GM12873 (cell line): ENCODE results near the gene EVC.

Experiments
- TF ChIP-seq, protein P1 (sequence below): IDR thresholded peaks from 2 replicates; pipeline ENCODE4 v1.5.1; 2012; ENCODE audit warnings: low read depth, mild to moderate bottlenecking, moderate library complexity, low read length, control low read depth; ENCODE audit not compliant: insufficient read depth; ENCODE audit errors: missing control alignments

The EVC gene

DNA sequence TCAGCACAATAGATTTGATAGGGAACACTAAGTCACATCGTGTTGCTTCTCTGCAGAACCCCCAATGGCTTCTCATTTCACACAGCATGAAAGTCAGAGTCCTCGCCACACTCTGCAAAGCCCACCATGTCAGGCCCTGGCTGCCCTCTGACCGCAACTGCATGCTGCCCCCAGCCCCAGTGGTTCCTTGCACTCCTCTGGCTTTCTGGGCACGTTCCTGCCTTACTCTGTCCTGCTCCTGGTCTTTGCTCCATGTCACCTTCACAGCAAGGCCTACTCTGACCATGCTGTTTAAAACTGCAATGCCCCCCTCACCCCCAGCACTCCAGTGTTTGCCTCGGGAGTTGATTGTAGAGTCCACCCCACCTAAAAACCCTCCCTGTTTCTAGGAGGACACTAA is 78.1 kb downstream of the EVC start:
- TF ChIP-seq, protein P1, sequence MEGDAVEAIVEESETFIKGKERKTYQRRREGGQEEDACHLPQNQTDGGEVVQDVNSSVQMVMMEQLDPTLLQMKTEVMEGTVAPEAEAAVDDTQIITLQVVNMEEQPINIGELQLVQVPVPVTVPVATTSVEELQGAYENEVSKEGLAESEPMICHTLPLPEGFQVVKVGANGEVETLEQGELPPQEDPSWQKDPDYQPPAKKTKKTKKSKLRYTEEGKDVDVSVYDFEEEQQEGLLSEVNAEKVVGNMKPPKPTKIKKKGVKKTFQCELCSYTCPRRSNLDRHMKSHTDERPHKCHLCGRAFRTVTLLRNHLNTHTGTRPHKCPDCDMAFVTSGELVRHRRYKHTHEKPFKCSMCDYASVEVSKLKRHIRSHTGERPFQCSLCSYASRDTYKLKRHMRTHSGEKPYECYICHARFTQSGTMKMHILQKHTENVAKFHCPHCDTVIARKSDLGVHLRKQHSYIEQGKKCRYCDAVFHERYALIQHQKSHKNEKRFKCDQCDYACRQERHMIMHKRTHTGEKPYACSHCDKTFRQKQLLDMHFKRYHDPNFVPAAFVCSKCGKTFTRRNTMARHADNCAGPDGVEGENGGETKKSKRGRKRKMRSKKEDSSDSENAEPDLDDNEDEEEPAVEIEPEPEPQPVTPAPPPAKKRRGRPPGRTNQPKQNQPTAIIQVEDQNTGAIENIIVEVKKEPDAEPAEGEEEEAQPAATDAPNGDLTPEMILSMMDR = no peak

DNA sequence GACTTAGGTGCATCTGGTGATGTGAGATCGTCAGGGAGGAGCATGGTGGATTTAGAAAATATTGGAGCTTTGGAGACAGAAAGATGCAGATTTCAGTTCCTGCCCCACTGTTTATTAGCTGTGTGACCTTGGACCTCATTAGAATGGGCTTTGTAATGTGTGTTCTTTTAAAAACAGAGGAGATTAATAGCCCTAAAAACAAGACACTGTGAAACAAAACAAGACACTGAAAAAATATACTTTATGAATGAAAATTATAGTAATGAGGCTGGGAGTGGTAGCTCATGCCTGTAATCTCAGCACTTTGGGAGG is 79.5 kb downstream of the EVC start:
- TF ChIP-seq, protein P1 = no peak

DNA sequence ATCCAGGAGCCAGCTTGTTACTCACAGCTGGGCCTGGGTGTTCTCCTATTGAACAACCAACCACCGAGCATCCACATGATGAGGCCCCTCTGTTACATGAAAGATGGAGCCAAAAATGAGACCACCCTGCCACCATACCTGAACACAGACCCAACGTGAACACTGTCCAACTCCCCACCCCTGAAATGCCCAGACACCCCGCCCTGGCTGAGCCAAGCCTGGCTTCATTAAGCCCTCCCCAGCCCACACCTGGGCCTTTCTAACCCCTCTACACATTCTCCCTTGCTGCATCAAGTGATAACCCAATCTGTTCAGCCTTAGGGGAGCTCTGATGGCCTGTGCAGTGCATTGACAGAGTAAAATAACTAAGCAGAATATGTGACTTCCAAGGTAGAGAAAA is 80.7 kb downstream of the EVC start:
- TF ChIP-seq, protein P1 = no peak

DNA sequence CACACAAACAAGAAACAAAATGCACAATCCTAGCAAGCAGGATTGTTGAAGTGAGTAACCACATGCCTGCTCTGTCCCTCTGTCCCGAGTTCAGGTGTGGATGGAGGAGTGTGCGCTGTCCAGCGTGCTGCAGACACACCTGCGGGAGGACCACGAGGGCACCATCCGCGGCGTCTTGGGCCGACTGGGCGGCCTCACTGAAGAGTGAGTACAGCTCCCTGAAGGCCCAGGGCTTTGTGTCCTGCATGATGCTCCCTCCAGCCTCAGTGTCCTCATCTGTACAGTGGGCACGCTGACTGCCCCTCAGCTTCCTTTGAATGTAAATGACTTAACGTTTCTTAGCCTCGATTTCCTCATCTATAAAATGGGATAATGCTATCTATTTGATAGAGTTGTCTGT is 82.5 kb downstream of the EVC start:
- TF ChIP-seq, protein P1 = no peak

DNA sequence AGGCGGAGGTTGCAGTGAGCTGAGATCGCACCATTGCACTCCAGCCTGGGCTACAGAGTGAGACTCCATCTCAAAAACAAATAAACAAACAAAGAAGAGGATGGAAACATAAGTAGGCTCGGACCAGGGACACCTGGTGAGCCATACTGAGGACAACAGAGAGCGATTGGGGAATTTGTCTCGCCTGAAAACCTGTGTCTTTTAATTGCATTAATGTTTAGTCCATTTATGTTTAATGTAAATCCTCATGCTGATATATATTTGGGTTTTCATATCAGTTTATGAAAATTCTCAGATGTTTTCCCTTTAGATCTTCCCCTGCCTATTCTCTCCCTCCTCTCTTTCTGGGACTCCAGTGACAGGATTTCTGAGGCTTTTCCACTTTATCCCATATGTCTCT is 84.6 kb downstream of the EVC start:
- TF ChIP-seq, protein P1 = no peak

DNA sequence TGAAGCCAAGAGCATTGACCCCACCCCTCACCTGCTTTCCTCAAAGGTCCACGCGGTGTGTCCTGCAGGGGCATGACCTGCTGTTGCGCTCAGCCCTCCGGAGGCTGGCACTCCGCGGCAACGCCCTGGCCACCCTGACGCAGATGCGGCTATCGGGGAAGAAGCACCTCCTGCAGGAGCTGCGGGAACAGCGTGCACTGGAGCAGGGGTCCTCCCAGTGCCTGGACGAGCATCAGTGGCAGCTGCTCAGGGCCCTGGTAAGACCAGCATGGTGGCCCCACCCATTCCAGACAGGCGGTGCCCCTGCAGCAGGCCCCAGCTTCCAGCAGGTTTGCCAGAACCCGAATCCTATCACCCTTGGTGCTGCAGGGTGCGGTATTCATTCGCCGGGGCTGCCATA is 86.0 kb downstream of the EVC start:
- TF ChIP-seq, protein P1 = no peak

GRCh38 chr4:5797866-5798265 is 86.9 kb downstream of the EVC start:
- TF ChIP-seq, protein P1 = no peak

DNA sequence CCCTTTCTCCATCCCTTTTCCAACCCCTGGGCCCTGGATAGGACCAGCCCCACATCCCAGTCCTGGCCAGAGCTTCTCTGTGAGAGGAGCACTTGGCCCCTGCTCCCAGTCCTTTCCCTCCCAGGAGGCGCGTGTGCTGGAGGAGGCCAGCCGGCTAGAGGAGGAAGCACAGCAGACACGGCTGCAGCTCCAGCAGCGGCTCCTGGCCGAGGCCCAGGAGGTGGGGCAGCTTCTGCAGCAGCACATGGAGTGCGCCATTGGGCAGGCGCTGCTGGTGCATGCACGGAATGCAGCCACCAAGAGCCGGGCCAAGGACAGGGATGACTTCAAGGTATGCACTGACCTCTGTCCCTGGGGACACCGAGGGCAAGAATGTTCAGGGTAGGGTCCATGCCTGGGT is 87.5 kb downstream of the EVC start:
- TF ChIP-seq, protein P1 = no peak
